Activated CD4-positive, alpha-beta T cell treated with anti-CD3 and anti-CD28 coated beads, Interleukin-10, Interleukin-2, amounts not matched to agents 100 ng/mL and 50 ng/mL, durations not matched to agents 16 hours and 8 hours (primary cell): Measurements from ENCODE around the gene SNX10.

Source experiments
- DNase-seq: peaks from one replicate; pipeline ENCODE4 v3.0.0-alpha.2; 2020

SNX10 gene

DNA sequence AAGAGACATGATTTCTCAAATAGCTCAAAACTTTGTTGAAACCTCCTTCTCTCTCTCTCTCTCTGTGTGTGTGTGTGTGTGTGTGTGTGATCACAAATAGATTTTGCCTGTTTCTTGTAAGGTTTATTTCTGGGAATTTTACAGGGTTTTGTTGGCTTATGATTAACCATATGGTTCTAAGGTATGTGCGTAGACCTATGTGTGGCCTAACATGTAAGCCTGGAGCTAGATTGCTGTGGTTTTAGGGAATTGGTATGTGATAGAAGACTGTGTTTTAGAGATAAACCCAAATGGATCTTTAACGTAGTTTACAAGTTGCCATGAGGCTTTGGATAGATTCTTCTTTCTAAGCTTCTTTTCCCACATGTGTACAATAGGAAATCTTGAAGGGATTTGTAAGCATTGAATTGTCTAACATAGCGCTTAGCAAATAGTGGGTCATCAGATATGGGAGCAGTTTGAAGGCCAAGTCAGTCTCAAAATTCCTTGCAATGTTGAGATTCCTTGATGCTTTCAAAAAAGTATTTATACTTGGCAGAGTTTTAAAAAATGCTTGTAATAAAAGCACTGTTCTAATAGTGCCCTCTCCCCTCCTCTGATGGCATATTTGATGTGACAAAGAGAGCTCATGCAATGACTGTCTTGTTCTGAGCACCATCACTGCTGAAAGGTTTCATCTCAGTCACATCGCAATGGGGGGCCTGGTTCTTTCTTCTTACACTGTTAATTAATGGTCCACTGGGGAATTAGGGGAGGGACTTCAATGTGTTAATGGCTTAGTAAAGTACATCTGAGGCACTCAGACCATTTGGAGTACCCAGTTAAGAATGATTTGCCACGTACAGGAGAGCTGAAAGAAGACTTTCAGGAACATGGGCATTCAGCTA, 118.2 kb downstream of the SNX10 start:
- no peak for DNase-seq

GRCh38 chr7:26413007-26413691, 121.5 kb downstream of the SNX10 start:
- DNase-seq, result no peak

DNA sequence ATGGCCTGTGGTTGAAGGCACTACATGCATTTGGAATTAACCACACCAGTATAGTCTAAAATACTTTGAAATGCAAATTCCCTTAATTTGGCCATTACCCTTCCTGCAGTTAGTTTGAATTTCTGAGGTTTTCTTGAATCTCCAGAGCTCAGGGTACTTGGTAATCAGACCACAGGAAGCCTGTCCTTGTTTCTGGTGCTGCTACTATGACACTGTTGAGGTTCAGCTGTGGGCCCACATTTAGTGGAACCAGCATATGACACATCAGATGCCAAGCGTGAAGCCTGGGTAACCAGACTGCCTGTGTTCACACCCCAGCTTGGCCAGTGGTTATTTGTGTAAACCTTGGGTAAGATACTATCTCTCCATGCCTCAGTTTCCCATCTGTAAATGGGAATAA, 124.3 kb downstream of the SNX10 start:
- DNase-seq, result no peak

GRCh38 chr7:26417911-26418413, 126.3 kb downstream of the SNX10 start:
- no peak for DNase-seq

- DNase-seq, result no peak
Measured at GRCh38 chr7:26419198-26419597, 127.5 kb downstream of the SNX10 start.

DNA sequence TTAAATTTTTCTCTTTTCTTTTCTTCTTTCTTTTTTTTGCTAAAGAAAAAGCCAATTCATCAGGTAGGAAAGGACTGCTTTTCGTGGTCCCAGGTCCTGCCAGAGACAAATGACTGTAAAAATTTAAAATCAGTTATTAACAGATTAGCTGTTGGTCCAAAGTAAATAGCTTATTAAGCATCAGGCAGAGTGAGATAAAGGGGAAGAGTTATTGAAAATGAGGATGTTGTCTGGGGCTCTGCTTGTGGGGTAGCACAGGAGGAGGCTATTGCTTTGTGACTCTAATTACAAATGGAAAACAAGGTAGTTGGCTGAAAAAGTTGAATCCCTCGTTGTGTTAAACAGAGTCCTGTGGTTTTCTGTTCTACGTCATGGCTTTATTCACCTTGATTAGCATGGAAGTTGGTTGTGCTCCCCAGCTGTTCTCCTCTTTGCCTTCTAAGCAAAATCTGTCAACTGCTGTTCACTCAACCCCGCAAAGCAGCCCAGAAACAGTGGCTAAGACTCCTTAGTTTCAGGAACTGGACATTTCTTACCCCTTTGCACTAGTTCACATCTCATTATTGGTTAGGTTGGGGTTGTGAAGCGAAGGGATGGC, 128.9 kb downstream of the SNX10 start:
- no peak for DNase-seq

DNA sequence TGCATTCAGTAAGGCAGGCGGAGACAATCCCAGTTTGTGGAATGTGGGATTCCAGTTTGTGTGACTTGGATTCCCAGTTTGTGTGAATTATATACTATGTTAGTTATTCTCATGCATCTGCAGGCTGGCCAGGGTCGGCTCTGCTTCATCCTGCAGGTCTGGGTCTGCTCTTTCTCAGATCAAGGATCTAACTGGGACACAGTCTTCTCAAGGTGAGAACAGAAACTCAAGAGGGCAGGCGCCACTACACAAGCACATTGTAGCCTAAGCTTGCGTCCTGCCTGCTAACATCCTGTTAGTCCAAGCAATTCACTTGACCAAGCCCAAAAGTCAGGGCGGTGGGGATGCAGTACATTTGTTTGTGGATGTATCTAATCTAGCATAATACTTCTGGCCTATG, 131.1 kb downstream of the SNX10 start:
- no peak for DNase-seq

DNA sequence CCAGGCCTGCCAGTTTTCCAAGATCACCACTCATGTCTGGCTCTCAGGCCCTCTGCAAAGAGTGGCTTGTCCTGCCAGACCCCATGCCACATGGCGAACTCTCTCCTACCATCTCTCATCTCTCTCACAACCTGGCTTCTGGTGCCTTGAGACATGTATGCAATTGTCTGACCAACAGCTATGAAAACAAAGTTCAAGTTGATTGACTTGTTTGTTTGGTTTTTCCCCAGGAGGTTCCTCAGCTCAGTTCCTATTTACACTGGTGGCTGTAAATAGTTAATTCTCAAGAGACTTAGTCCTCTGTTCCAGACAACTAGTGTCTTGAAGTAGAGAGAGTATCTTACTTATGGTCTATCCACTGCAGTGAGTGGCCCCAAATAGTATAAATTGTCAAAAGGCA, 131.8 kb downstream of the SNX10 start:
- no peak for DNase-seq
